ENCODE results near the gene PTPRD. TPM values are rescaled to one million over a fixed set of nuclear protein-coding genes. Genes with fewer than 3 reads are reported as not detected.

PTPRD gene
- total RNA-seq, 1 experiment from 2014 or later, result 69.6 TPM

DNA sequence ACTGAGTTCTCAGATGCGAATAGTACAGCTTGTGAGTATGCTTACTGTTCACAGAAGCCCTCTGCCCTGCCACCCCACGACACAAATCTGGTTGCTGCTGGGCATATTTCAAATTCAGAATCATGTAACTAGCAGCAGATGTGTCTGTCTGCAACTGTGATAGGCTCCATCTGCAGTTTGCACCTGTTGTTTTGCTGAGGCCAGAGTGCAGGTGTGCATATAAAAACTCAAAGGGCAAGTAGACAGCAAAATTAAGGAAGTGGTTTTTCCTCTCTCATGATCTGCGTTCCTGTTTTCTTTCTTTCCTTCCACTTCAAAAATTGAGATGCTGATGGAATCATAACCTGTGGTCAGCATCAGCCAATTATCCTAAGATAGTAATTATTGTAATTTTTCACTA lies 1000.5 kb downstream of the PTPRD start:
- CTCF ChIA-PET, result interaction anchor here (1.8 kb wide), 1 partner anchor 331 kb away, joined by 5 read pairs; no protein-coding TSS in a partner anchor
- Mint-ChIP-seq H3K27me3 (ENCODE audit: low read depth) (no peaks in the 10 kb centered on the region), H3K36me3 (no peaks in the 10 kb centered on the region), H3K27ac (0 out of 2 replicates have a peak overlapping the region, but pooled peaks have one; percentile 45), H3K9me3 (no peaks in the 10 kb centered on the region), H3K4me1 (peaks cover 5% of the 10 kb centered on the region), H3K4me3 (no peak overlapping the region)
- no peak for ATAC-seq
- POLR2A ChIA-PET, result no interaction called here
- TF ChIP-seq RELA (CRISPR knock-in tag; IDR thresholded peaks at IDR 0.05; ENCODE audit: borderline replicate concordance) (no peak), CBFB (CRISPR knock-in tag; IDR thresholded peaks at IDR 0.05; ENCODE audit: low read depth) (no peak)
- no peak for DNase-seq (ENCODE audit: low spot score)

DNA sequence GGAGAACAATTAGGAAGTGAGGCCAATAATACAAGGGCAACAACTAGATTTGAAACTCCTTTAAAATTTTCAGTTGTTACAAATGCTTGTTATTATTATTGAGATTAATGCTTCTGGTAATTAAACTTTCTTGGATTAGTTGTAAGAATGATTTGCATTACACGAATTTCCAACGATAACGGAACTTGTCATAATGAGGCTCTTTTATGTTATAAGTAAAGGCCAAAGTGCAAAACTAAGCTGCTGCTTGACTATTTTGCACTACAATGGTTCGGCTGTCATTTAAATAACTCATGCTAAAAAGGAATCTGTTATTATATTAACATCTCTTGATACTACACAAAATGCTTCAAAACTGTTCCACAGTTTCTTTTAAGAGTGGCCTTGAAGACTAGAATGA lies 1007.1 kb downstream of the PTPRD start:
- TF ChIP-seq, protein P1, sequence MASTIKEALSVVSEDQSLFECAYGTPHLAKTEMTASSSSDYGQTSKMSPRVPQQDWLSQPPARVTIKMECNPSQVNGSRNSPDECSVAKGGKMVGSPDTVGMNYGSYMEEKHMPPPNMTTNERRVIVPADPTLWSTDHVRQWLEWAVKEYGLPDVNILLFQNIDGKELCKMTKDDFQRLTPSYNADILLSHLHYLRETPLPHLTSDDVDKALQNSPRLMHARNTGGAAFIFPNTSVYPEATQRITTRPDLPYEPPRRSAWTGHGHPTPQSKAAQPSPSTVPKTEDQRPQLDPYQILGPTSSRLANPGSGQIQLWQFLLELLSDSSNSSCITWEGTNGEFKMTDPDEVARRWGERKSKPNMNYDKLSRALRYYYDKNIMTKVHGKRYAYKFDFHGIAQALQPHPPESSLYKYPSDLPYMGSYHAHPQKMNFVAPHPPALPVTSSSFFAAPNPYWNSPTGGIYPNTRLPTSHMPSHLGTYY (CRISPR knock-in tag; IDR thresholded peaks at IDR 0.05), result no peak
- no peak for TF ChIP-seq JAZF1 (CRISPR knock-in tag; IDR thresholded peaks at IDR 0.05)
- no peak for TF ChIP-seq ZNF317 (CRISPR knock-in tag; IDR thresholded peaks at IDR 0.05; ENCODE audit: borderline replicate concordance, low read depth)
- no peak for TF ChIP-seq JUN (CRISPR knock-in tag; IDR thresholded peaks at IDR 0.05)
- TF ChIP-seq FOXP1 (CRISPR knock-in tag; IDR thresholded peaks at IDR 0.05; ENCODE audit: borderline replicate concordance), result no peak
- TF ChIP-seq, protein P2, sequence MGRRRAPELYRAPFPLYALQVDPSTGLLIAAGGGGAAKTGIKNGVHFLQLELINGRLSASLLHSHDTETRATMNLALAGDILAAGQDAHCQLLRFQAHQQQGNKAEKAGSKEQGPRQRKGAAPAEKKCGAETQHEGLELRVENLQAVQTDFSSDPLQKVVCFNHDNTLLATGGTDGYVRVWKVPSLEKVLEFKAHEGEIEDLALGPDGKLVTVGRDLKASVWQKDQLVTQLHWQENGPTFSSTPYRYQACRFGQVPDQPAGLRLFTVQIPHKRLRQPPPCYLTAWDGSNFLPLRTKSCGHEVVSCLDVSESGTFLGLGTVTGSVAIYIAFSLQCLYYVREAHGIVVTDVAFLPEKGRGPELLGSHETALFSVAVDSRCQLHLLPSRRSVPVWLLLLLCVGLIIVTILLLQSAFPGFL (CRISPR knock-in tag; IDR thresholded peaks at IDR 0.05; ENCODE audit: borderline replicate concordance), result no peak
- TF ChIP-seq, protein P3, sequence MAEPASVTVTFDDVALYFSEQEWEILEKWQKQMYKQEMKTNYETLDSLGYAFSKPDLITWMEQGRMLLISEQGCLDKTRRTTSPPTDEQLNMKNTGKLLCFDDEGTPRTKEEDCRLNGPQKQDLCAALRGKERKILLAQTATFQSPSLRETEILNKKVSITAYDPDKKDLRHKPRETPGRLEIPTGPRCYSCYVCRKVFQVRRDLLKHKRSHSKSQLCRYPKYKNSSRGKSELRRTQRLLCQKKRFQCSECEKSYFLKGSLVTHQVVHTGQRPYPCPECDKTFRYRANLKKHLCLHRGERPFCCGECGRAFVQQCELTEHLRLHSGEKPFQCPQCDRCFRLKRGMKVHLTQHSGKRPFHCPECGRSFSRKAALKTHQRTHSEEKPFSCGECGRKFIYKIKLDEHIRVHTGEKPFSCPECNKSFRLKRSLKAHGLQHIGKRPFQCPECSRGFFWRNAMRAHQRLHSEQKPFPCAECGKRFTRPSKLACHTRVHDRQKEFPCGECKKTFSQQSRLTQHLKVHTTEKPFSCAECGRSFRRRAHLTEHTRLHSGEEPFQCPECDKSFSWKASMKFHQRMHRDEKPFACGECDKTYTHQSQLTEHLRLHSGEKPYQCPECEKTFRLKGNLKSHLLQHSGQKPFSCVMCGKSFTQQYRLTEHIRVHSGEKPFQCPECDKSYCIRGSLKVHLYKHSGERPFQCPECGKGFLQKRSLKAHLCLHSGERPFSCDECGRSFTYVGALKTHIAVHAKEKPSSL (CRISPR knock-in tag; conservative IDR thresholded peaks at IDR 0.05), result no peak
- no peak for TF ChIP-seq ATF1 (CRISPR knock-in tag; IDR thresholded peaks at IDR 0.05)
- no peaks in the 10 kb centered on the region for H3K9me3 Mint-ChIP-seq
- H3K4me3 Mint-ChIP-seq, result no peak overlapping the region
- H3K36me3 Mint-ChIP-seq, result no peaks in the 10 kb centered on the region
- no peak overlapping the region for H3K27ac Mint-ChIP-seq
- DNase-seq (ENCODE audit: low spot score) (no peak), ATAC-seq (no peak)
- CTCF ChIA-PET, result interaction anchor here (0.9 to 3.5 kb wide), 4 partner anchors 114 to 337 kb away, joined by 3 to 47 read pairs (median 20); no protein-coding TSS in a partner anchor
- no peaks in the 10 kb centered on the region for H3K27me3 Mint-ChIP-seq (ENCODE audit: low read depth)
- POLR2A ChIA-PET, result no interaction called here
- H3K4me1 Mint-ChIP-seq, result peaks cover 25% of the 10 kb centered on the region

DNA sequence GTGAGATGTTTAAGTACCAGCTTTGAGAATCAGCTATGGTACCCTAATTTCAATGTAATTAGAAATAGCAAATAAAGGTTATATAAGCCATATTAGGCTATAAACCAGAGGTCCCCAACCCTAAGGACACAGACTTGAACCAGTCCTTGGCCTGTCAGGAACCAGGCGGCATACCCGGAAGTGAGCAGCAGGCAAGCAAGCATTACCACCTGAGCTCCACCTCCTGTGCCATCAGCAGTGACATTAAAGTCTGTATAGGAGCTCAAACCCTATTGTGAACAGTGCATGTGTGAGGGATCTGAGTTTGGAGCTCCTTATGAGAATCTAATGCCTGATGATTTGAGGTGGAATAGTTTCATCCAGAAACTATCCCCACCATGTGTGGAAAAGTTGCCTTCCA lies 1009.5 kb downstream of the PTPRD start:
- TF ChIP-seq GABPB1 (CRISPR knock-in tag; IDR thresholded peaks at IDR 0.05) (no peak), GRHL2 (CRISPR knock-in tag; IDR thresholded peaks at IDR 0.05; ENCODE audit: insufficient replicate concordance, severe bottlenecking) (no peak)
- TF ChIP-seq, protein P4, sequence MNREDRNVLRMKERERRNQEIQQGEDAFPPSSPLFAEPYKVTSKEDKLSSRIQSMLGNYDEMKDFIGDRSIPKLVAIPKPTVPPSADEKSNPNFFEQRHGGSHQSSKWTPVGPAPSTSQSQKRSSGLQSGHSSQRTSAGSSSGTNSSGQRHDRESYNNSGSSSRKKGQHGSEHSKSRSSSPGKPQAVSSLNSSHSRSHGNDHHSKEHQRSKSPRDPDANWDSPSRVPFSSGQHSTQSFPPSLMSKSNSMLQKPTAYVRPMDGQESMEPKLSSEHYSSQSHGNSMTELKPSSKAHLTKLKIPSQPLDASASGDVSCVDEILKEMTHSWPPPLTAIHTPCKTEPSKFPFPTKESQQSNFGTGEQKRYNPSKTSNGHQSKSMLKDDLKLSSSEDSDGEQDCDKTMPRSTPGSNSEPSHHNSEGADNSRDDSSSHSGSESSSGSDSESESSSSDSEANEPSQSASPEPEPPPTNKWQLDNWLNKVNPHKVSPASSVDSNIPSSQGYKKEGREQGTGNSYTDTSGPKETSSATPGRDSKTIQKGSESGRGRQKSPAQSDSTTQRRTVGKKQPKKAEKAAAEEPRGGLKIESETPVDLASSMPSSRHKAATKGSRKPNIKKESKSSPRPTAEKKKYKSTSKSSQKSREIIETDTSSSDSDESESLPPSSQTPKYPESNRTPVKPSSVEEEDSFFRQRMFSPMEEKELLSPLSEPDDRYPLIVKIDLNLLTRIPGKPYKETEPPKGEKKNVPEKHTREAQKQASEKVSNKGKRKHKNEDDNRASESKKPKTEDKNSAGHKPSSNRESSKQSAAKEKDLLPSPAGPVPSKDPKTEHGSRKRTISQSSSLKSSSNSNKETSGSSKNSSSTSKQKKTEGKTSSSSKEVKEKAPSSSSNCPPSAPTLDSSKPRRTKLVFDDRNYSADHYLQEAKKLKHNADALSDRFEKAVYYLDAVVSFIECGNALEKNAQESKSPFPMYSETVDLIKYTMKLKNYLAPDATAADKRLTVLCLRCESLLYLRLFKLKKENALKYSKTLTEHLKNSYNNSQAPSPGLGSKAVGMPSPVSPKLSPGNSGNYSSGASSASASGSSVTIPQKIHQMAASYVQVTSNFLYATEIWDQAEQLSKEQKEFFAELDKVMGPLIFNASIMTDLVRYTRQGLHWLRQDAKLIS (CRISPR knock-in tag; IDR thresholded peaks at IDR 0.05; ENCODE audit: borderline replicate concordance), result no peak
- Mint-ChIP-seq H3K36me3 (no peaks in the 10 kb centered on the region), H3K27ac (no peak overlapping the region), H3K27me3 (ENCODE audit: low read depth) (no peaks in the 10 kb centered on the region), H3K4me3 (no peak overlapping the region), H3K9me3 (no peaks in the 10 kb centered on the region), H3K4me1 (peaks cover 25% of the 10 kb centered on the region)
- CTCF ChIA-PET, result interaction anchor here (0.9 to 1.9 kb wide), 3 partner anchors 169 to 339 kb away, joined by 3 to 6 read pairs (median 4); no protein-coding TSS in a partner anchor
- DNase-seq (ENCODE audit: low spot score) (no peak), ATAC-seq (peak; percentile 55)
- POLR2A ChIA-PET, result no interaction called here
